HEK293T (cell line): Measurements from ENCODE around the gene CCDC77.

ENCODE experiments used
- CTCF ChIA-PET: fragments of 350-600 bp; formaldehyde crosslinking; extraction: SDS; loops from one replicate; lab custom pipeline; 2021; ENCODE audit warnings: antibody characterized with exemption, inconsistent platforms; lab: Yijun Ruan, JAX
- POLR2A ChIA-PET: fragments of 350-600 bp; formaldehyde crosslinking; extraction: SDS; loops from one replicate; lab custom pipeline; 2020; ENCODE audit warnings: antibody characterized with exemption, inconsistent platforms; lab: Yijun Ruan, JAX
- DNase-seq: peaks from one replicate; pipeline ENCODE4 v3.0.0; 2012; ENCODE audit warnings: mixed read lengths; ENCODE audit errors: extremely low spot score
- ARNT ChIP-seq: fragments of 450-650 bp; IDR thresholded peaks from 2 replicates; pipeline ENCODE4 v1.6.1; 2017; ENCODE audit warnings: mild to moderate bottlenecking
- BHLHE40 ChIP-seq: fragments of 450-650 bp; IDR thresholded peaks from 2 replicates; pipeline ENCODE4 v1.6.1; 2016; ENCODE audit warnings: mild to moderate bottlenecking, moderate library complexity, borderline replicate concordance
- CTBP1 ChIP-seq: fragments of 450-650 bp; IDR thresholded peaks from 2 replicates; pipeline ENCODE4 v1.6.1; 2016; ENCODE audit warnings: borderline replicate concordance
- ELF4 ChIP-seq: fragments of 450-650 bp; IDR thresholded peaks from 2 replicates; pipeline ENCODE4 v1.6.1; 2017; ENCODE audit warnings: antibody characterized with exemption
- FOXA1 ChIP-seq: fragments of 450-650 bp; IDR thresholded peaks from 2 replicates; pipeline ENCODE4 v1.6.1; 2016; ENCODE audit warnings: mild to moderate bottlenecking
- FOXK2 ChIP-seq: fragments of 450-650 bp; IDR thresholded peaks from 2 replicates; pipeline ENCODE4 v1.6.1; 2016; ENCODE audit warnings: mild to moderate bottlenecking
- FOXM1 ChIP-seq: fragments of 450-650 bp; IDR thresholded peaks from 2 replicates; pipeline ENCODE4 v1.6.1; 2017; ENCODE audit warnings: mild to moderate bottlenecking, borderline replicate concordance
- HDGF ChIP-seq: fragments of 450-650 bp; IDR thresholded peaks from 2 replicates; pipeline ENCODE4 v1.6.1; 2017; ENCODE audit warnings: antibody characterized with exemption, borderline replicate concordance
- L3MBTL2 ChIP-seq: fragments of 450-650 bp; conservative IDR thresholded peaks from 2 replicates; pipeline ENCODE4 v1.6.1; 2016; ENCODE audit warnings: mild to moderate bottlenecking
- LEF1 ChIP-seq: fragments of 450-650 bp; IDR thresholded peaks from 2 replicates; pipeline ENCODE4 v1.6.1; 2017; ENCODE audit warnings: mild to moderate bottlenecking, borderline replicate concordance
- NFRKB ChIP-seq: fragments of 450-650 bp; IDR thresholded peaks from 2 replicates; pipeline ENCODE4 v1.6.1; 2016; ENCODE audit warnings: mild to moderate bottlenecking, moderate library complexity
- SP1 ChIP-seq: fragments of 450-650 bp; IDR thresholded peaks from 2 replicates; pipeline ENCODE4 v1.6.1; 2017
- SUZ12 ChIP-seq: fragments of 450-650 bp; IDR thresholded peaks from 2 replicates; pipeline ENCODE4 v1.6.1; 2016; ENCODE audit warnings: mild to moderate bottlenecking
- TARDBP ChIP-seq: fragments of 450-650 bp; IDR thresholded peaks from 2 replicates; pipeline ENCODE4 v1.6.1; 2016
- ZNF384 ChIP-seq: fragments of 450-650 bp; IDR thresholded peaks from 2 replicates; pipeline ENCODE4 v1.6.1; 2016
- TF ChIP-seq, protein P1 (sequence below): fragments of 450-650 bp; IDR thresholded peaks from 2 replicates; pipeline ENCODE4 v1.6.1; 2016

CCDC77 gene

GRCh38 chr12:473863-474577 is 72.6 kb downstream of the CCDC77 start:
- ChIA-PET CTCF (no interaction called here), POLR2A (no interaction called here)
- DNase-seq, result no peak
- no peak for TF ChIP-seq FOXA1
- no peak for TF ChIP-seq HDGF
- no peak for TF ChIP-seq LEF1
- TF ChIP-seq BHLHE40, result no peak

DNA sequence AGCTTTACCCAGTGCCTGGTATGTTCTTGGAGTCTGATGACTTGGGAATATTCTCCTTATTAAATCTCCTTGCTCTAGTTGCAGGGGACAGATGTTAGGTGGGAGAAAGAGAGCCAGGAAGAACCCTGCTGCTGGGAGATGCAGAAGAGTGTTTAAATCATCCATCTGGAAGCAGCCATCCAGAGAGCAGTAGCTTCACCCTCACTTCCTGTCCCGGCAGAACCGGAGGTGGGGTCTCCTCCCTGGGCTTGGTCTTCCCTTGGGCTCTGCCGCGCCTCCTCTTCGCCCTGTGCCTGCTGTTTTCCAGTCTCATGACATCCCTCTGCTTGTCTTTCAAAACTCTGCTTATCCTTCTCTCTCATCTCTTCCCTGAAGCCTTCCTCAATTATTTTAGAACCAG is 73.8 kb downstream of the CCDC77 start:
- DNase-seq, result no peak
- POLR2A ChIA-PET, result no interaction called here
- CTCF ChIA-PET, result no interaction called here

DNA sequence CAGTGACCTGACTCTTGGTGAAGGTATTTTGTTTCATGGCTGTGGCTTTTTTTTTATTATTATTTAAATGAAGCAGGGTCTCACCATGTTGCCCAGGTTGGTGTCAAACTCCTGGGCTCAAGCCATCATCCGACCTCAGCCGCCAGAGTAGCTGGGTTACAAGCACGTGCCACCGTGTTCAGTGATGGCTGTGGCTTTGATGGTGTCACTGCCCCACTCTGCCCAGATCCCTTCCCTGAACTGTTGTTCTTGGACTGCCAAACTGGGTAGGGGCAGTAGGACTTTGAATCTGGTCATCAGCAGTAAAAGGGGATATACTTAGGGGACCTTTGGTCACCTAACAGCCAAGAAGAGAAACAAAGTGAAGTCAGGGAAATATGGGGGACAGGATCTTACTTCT is 77.7 kb downstream of the CCDC77 start:
- ChIA-PET CTCF (interaction anchor here (0.6 kb wide), 1 partner anchor 16 kb away, joined by 3 read pairs; no protein-coding TSS in a partner anchor), POLR2A (no interaction called here)
- no peak for DNase-seq
- TF ChIP-seq FOXK2 (no peak), CTBP1 (no peak), HDGF (no peak), SP1 (no peak), BHLHE40 (no peak), FOXA1 (no peak), FOXM1 (no peak), ELF4 (no peak), LEF1 (no peak), L3MBTL2 (no peak), NFRKB (no peak), ARNT (no peak), TARDBP (no peak), SUZ12 (no peak), ZNF384 (no peak)
- TF ChIP-seq, protein P1, sequence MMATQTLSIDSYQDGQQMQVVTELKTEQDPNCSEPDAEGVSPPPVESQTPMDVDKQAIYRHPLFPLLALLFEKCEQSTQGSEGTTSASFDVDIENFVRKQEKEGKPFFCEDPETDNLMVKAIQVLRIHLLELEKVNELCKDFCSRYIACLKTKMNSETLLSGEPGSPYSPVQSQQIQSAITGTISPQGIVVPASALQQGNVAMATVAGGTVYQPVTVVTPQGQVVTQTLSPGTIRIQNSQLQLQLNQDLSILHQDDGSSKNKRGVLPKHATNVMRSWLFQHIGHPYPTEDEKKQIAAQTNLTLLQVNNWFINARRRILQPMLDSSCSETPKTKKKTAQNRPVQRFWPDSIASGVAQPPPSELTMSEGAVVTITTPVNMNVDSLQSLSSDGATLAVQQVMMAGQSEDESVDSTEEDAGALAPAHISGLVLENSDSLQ, result no peak

More for the DNA sequence above, 73.8 kb downstream of the CCDC77 start:
- TF ChIP-seq TARDBP, result no peak
- no peak for TF ChIP-seq NFRKB
- TF ChIP-seq ARNT, result no peak
- no peak for TF ChIP-seq LEF1
- TF ChIP-seq L3MBTL2, result no peak
- TF ChIP-seq ELF4, result no peak
- no peak for TF ChIP-seq FOXM1
- TF ChIP-seq BHLHE40, result no peak
- TF ChIP-seq CTBP1, result no peak

GRCh38 chr12:480831-481816 is 79.7 kb downstream of the CCDC77 start:
- DNase-seq, result no peak
- ChIA-PET POLR2A (interaction anchor here (1.2 kb wide), 1 partner anchor 21 kb away, joined by 3 read pairs; no protein-coding TSS in a partner anchor), CTCF (no interaction called here)
- TF ChIP-seq SUZ12 (no peak), FOXA1 (no peak), BHLHE40 (no peak), L3MBTL2 (no peak), HDGF (no peak), SP1 (no peak), LEF1 (no peak), TARDBP (no peak), FOXM1 (no peak), ARNT (no peak), CTBP1 (no peak), FOXK2 (no peak), ELF4 (no peak), NFRKB (no peak), ZNF384 (no peak)
- TF ChIP-seq, protein P1, result no peak

DNA sequence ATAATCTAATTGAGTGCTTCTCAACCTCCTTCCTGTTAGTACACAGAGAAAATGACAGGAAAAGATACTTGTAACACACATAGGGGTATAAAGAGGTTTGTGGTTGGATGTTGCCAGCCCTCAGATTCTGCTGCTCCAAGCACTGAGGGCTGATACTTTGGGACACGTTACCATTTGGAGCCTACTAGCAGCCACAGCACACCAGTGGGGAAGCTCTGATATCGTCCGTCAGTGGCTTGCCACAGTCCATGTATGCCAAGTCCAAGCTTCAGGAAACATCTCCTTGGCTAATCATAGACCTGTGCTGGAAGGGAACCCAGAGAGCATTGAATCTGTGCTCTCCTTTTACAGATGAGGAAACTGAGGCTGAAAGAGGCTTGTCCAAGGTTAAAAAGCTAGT is 80.6 kb downstream of the CCDC77 start:
- ChIA-PET POLR2A (no interaction called here), CTCF (no interaction called here)
- TF ChIP-seq CTBP1 (no peak), LEF1 (no peak), FOXK2 (no peak), NFRKB (no peak), ELF4 (no peak)
- no peak for DNase-seq

GRCh38 chr12:484096-484495 is 82.7 kb downstream of the CCDC77 start:
- POLR2A ChIA-PET, result no interaction called here
- no peak for DNase-seq
- CTCF ChIA-PET, result no interaction called here
- TF ChIP-seq ZNF384 (no peak), BHLHE40 (no peak), FOXK2 (no peak), ELF4 (no peak), FOXM1 (no peak), ARNT (no peak)
- TF ChIP-seq, protein P1, result no peak
